Measurements from ENCODE around the gene B4GALT2.

GRCh38 chr1:44015206-44015605 is 36.2 kb downstream of the B4GALT2 start:
- TF ChIP-seq CTCF (IDR thresholded peaks at IDR 0.05; ENCODE audit: insufficient read depth, low read length, poor library complexity, severe bottlenecking) (no peak), EZH2phosphoT487 (conservative IDR thresholded peaks at IDR 0.05; ENCODE audit: low read length) (no peak)
